BLaER1 treated with 17β-estradiol and CSF1 and Interleukin-3, amounts not matched to agents 10 nM and 100 nM (cell line): ENCODE measurements around the gene CSNK2A1.

Experiments used
- H3K27ac ChIP-seq, 11 experiments: shearing (Covaris generic); formaldehyde crosslinking; 2 replicates each; pipeline ENCODE4 v1.8.1; 2022
- H3K27me3 ChIP-seq, 11 experiments: shearing (Covaris generic); formaldehyde crosslinking; 2 replicates each; pipeline ENCODE4 v1.8.1; 2022
- H3K36me3 ChIP-seq, 11 experiments: shearing (Covaris generic); formaldehyde crosslinking; 2 replicates each; pipeline ENCODE4 v1.8.1; 2022
- H3K4me1 ChIP-seq, 10 experiments: shearing (Covaris generic); formaldehyde crosslinking; 2 replicates each; pipeline ENCODE4 v1.8.1; 2022
- H3K4me2 ChIP-seq, 11 experiments: shearing (Covaris generic); formaldehyde crosslinking; 2 replicates each; pipeline ENCODE4 v1.8.1; 2022
- H3K4me3 ChIP-seq, 10 experiments: shearing (Covaris generic); formaldehyde crosslinking; 2 replicates each; pipeline ENCODE4 v1.8.1; 2022
- H3K9ac ChIP-seq, 11 experiments: shearing (Covaris generic); formaldehyde crosslinking; 2 replicates each; pipeline ENCODE4 v1.8.1; 2022
- H3K9me3 ChIP-seq, 11 experiments: shearing (Covaris generic); formaldehyde crosslinking; replicated peaks in 1 of 11; 2 replicates each; pipeline ENCODE4 v1.8.1; 2022
- H4K20me1 ChIP-seq, 11 experiments: shearing (Covaris generic); formaldehyde crosslinking; 2 replicates each; pipeline ENCODE4 v1.8.1; 2022
- Cebpa-rat ChIP-seq, 11 experiments: shearing (Covaris generic); IDR thresholded peaks; 2 replicates each; pipeline ENCODE4 v1.8.1; 2022

CSNK2A1 gene

DNA sequence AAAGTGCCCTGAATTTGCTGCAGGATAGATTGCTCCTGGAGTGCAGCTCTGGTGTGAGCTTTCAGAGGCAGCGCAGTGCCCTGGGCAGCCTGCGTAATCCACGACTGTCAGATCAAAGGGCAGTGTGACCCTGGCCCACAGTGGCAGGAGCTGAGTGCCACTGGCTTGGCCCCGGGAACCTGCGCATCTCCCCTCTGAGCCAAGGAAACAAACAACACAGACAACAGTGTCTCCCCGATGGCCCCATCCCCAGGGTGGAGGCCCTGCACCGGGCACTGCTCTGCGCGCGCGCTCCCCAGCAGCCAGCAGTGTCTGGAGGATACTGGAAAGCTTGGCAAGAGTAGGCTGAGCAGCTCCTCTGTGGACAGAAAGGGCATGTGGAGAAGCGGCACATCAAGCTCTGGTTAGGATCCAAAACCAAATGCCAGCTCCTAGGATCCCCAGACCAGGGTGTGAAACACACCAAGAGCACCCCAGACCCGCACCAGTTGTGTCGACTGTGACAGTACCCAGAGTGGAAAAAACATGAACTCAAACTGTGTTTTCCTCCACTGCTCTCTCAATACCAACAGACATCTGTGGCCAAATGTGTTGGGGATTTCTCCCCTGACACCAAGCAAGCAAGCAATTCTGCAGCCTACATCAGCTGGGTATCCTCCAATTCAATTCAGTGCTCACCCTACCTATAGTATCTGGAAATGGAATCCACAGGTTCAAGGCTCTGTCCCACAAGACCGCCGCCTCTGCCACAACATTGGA, 108.8 kb downstream of the CSNK2A1 start:
- Histone ChIP-seq H3K4me3 (no peak overlapping the region), H3K4me1 (peaks cover 55 to 79% (median 71%) of the 10 kb centered on the region in 10 experiments), H3K27me3 (no peaks in the 10 kb centered on the region), H3K4me2 (peak overlapping the region; percentile 60 to 83 (median 71); a peak in 21 of 22 replicates), H3K36me3 (peaks cover 55 to 74% (median 66%) of the 10 kb centered on the region in 11 experiments), H3K27ac (no peak overlapping the region; a peak in 1 of 22 replicates), H4K20me1 (peaks cover 34 to 97% (median 73%) of the 10 kb centered on the region in 11 experiments; a peak in 21 of 22 replicates), H3K9ac (no peak overlapping the region; a peak in 2 of 22 replicates), H3K9me3 (no peaks in the 10 kb centered on the region)
- TF ChIP-seq Cebpa-rat (IDR thresholded peaks at IDR 0.05): no peak

- Histone ChIP-seq H3K4me1 (peaks cover 49 to 73% (median 65%) of the 10 kb centered on the region in 10 experiments), H3K9me3 (no peaks in the 10 kb centered on the region), H3K4me2 (peak overlapping the region; percentile 60 to 83 (median 71)), H3K9ac (no peak overlapping the region; a peak in 1 of 22 replicates), H3K27me3 (no peaks in the 10 kb centered on the region), H3K36me3 (peaks cover 57 to 76% (median 67%) of the 10 kb centered on the region in 11 experiments), H3K27ac (peak overlapping the region in 1 of 11 experiments; percentile 26; a peak in 3 of 22 replicates), H3K4me3 (no peak overlapping the region), H4K20me1 (peaks cover 31 to 95% (median 73%) of the 10 kb centered on the region in 11 experiments; a peak in 21 of 22 replicates)
- TF ChIP-seq Cebpa-rat (IDR thresholded peaks at IDR 0.05): no peak
Observed at GRCh38 chr20:434221-434620, 109.4 kb downstream of the CSNK2A1 start.

DNA sequence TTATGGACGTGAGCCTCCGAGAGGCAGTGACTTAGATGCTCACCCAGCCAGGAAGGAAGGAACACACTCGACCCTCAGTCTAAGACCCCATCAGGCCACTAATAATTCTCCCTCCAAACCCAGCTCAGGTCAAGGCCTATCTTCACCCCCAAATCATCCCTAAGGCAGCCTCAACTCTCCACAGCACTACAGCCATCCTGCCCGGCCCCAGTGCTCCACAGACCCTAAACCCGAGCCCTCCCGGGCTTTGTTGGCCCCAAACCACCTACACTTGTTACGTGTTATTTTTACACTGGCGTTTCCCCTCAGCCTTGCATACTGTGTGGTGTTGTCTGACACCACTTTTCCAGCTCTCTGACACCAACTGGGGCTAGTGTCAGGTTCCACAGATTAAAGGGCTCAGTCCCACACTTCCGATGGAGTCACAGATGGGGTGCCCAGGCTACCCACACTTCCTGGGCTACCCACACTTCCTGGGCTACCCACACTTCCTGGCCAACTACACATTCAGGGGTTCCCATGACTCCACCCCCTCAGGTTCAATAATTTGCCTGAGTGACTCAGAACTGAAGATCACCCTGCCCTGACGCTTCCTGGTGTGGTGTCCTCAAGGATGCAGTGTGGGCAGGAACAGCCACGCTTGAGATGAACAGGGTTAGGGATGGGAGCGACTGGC, 110.2 kb downstream of the CSNK2A1 start:
- no peak for TF ChIP-seq Cebpa-rat (IDR thresholded peaks at IDR 0.05)
- Histone ChIP-seq H3K27ac (peak overlapping the region in 9 of 11 experiments; percentile 27 to 66 (median 45); a peak in 17 of 22 replicates), H3K36me3 (peaks cover 62 to 83% (median 75%) of the 10 kb centered on the region in 11 experiments), H3K4me1 (peaks cover 41 to 65% (median 57%) of the 10 kb centered on the region in 10 experiments), H3K27me3 (no peaks in the 10 kb centered on the region), H3K9ac (peak overlapping the region in 10 of 11 experiments; percentile 16 to 57 (median 42); a peak in 15 of 22 replicates), H4K20me1 (peaks cover 26 to 91% (median 66%) of the 10 kb centered on the region in 11 experiments; a peak in 21 of 22 replicates), H3K4me2 (peak overlapping the region; percentile 60 to 83 (median 71)), H3K9me3 (no peaks in the 10 kb centered on the region), H3K4me3 (no peak overlapping the region)

DNA sequence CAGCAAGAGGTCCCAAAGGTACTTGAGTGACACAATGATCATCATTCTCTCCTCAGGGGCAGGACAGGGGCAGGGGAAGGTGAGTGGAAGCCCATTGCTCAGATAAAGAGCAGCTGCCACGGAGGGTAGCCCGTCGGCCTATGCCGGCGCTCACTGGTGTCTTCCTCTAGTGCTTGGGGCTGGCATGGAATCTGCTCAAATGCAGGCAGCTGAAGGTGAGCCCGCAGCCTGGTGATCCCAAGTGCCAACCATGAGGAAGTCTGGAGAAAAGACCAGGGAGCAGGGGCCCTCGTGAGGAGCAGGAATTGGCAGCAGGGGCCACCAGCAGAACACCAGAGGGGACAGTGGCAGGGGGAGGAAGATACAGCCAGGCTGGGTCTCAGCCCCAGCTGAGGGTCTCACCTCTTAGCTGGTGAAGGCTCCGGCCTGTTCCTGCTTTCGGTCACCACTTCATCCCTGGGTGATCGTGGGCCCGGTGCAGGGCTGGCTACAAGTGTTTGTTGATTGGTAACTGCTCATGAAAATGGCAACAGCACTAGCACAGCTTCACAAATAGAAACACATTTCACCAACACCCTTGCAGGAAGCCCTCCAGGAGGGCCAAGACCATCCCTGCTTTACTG, 110.8 kb downstream of the CSNK2A1 start:
- peak overlapping the region in 10 of 11 experiments; percentile 16 to 57 (median 42); a peak in 10 of 22 replicates for H3K9ac ChIP-seq
- TF ChIP-seq Cebpa-rat (IDR thresholded peaks at IDR 0.05): no peak
- H3K27ac ChIP-seq: peak overlapping the region in 9 of 11 experiments; percentile 27 to 66 (median 45); a peak in 15 of 22 replicates

GRCh38 chr20:432208-432607, 111.4 kb downstream of the CSNK2A1 start:
- Histone ChIP-seq H3K9me3 (no peaks in the 10 kb centered on the region), H3K4me3 (no peak overlapping the region), H3K4me2 (peak overlapping the region in 7 of 11 experiments; percentile 66 to 83 (median 71); a peak in 10 of 22 replicates), H3K9ac (peak overlapping the region in 2 of 11 experiments; percentile 3 to 52; a peak in 2 of 22 replicates), H4K20me1 (peaks cover 19 to 89% (median 60%) of the 10 kb centered on the region in 11 experiments; a peak in 20 of 22 replicates), H3K27ac (peak overlapping the region in 1 of 11 experiments; percentile 66; a peak in 2 of 22 replicates), H3K27me3 (no peaks in the 10 kb centered on the region), H3K36me3 (peaks cover 65 to 87% (median 80%) of the 10 kb centered on the region in 11 experiments), H3K4me1 (peaks cover 29 to 53% (median 44%) of the 10 kb centered on the region in 10 experiments)
- no peak for TF ChIP-seq Cebpa-rat (IDR thresholded peaks at IDR 0.05)

More for the DNA sequence above, 110.8 kb downstream of the CSNK2A1 start:
- Histone ChIP-seq H3K27me3 (no peaks in the 10 kb centered on the region), H4K20me1 (peaks cover 19 to 91% (median 60%) of the 10 kb centered on the region in 11 experiments; a peak in 20 of 22 replicates), H3K36me3 (peaks cover 65 to 87% (median 79%) of the 10 kb centered on the region in 11 experiments), H3K4me1 (peaks cover 35 to 59% (median 50%) of the 10 kb centered on the region in 10 experiments), H3K4me2 (peak overlapping the region; percentile 60 to 83 (median 71)), H3K4me3 (no peak overlapping the region), H3K9me3 (no peaks in the 10 kb centered on the region)

DNA sequence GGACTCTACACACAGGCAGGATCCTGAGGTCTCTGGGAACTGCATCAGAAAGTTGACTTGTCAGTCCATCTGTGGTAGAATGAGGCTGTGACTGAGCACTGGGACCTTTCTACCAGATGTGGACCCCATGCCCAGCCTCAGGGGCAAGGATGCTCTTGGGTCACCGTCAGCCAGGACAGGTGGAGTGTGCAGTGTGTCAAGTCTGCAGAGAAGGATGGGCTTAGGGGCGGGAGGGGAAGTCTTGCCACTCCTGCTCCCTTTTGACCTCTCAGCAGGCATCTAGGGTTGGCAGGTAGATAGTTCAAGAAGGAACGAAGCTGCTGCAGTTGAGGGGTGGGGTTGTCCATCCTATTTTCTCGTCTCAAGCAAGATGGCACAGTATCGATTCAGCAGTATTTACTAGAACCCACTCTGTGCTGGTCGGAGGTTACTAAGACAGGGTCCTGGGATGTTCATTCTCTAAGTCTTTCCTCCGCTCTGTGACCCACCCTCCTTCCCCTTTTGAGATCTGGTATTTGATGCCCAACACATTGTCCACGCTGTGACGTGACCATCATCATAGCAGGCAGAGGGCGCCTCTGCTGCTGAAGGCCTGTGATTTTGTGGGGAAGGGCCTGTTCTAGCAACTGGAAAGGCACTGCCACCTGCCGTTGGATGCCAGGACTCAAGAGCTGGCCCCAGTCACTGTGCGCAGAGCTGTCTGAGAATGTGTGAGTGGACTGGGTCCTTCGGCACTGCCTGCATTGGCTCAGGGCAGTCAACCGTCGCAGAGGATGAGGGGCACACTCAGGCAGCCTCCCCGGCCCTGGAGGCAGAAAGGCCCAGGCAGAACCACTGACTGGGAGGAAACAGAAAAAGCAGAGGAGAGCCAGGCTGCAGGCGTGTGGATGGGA, 112.3 kb downstream of the CSNK2A1 start:
- H4K20me1 ChIP-seq: peaks cover 16 to 89% (median 58%) of the 10 kb centered on the region in 11 experiments; a peak in 20 of 22 replicates
- no peak for TF ChIP-seq Cebpa-rat (IDR thresholded peaks at IDR 0.05)
- H3K27ac ChIP-seq: no peak overlapping the region
- H3K36me3 ChIP-seq: peaks cover 63 to 87% (median 79%) of the 10 kb centered on the region in 11 experiments
- H3K9ac ChIP-seq: 0 out of 22 replicates have a peak overlapping the region, but pooled peaks of 2 of the 11 experiments have one; percentile 3 to 52
- peaks cover 23 to 43% (median 35%) of the 10 kb centered on the region in 10 experiments for H3K4me1 ChIP-seq
- H3K4me2 ChIP-seq: no peak overlapping the region
- no peaks in the 10 kb centered on the region for H3K27me3 ChIP-seq
- no peak overlapping the region for H3K4me3 ChIP-seq
- no peaks in the 10 kb centered on the region for H3K9me3 ChIP-seq

DNA sequence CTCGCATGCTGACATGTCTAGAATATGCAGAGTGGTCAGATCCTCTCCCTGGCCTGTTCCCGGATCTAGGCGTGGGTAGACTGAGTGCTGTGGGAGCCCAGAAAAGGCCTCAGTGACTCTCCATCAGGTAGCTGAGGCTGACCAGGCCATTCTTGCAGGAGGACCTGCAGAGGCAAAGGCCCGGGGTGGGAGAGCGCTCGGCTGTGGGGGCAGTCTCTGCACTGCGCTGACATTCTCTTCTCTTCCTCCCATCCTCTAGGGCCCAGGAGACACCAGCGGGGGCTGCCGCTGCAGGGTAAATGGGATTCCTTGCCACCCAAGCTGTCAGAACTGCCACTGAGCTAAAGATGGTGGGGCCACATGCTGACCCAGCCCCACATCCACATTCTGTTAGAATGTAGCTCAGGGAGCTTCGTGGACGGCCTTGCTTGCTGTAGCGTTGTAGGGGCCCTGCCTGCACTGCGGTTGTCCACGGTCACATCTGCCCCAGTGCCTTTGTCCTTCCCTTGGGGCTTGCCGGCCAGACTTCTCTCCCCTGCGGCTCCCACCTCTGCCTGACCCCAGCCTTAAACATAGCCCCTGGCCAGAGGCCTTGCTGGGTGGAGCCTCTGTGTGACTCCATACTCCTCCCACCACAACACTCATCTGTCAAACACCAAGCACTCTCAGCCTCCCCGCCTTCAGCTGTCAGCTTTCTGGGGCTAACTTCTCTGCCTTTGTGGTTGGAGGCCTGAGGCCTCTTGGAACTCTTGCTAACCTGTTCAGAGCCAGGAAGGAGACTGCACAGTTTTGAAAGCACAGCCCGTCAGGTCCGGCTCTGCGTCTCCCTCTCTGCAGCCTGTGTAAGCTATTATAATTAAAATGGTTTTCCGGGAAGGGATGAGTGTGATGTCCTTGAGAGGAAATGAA, 113.2 kb downstream of the CSNK2A1 start:
- peaks cover 58 to 84% (median 78%) of the 10 kb centered on the region in 11 experiments for H3K36me3 ChIP-seq
- no peaks in the 10 kb centered on the region for H3K27me3 ChIP-seq
- no peak overlapping the region for H3K27ac ChIP-seq
- peaks cover 8 to 80% (median 56%) of the 10 kb centered on the region in 11 experiments; a peak in 20 of 22 replicates for H4K20me1 ChIP-seq
- no peak overlapping the region for H3K4me3 ChIP-seq
- H3K9ac ChIP-seq: no peak overlapping the region
- H3K4me2 ChIP-seq: no peak overlapping the region
- H3K9me3 ChIP-seq: no peaks in the 10 kb centered on the region
- no peak for TF ChIP-seq Cebpa-rat (IDR thresholded peaks at IDR 0.05)
- H3K4me1 ChIP-seq: peaks cover 23 to 37% (median 33%) of the 10 kb centered on the region in 10 experiments
